HEK293 (cell line): Measurements from ENCODE around the gene POLN.

Experiments used
- AEBP2 ChIP-seq: fragments of 450-650 bp; formaldehyde crosslinking; IDR thresholded peaks from 2 replicates; pipeline ENCODE4 v1.5.1; 2016; ENCODE audit warnings: missing biosample characterization, missing genetic modification characterization, borderline replicate concordance
- GLIS1 ChIP-seq: fragments of 450-650 bp; formaldehyde crosslinking; IDR thresholded peaks from 2 replicates; pipeline ENCODE4 v1.5.1; 2016; ENCODE audit warnings: missing biosample characterization, missing genetic modification characterization
- HOXD13 ChIP-seq: sonication (generic); formaldehyde crosslinking; IDR thresholded peaks from 2 replicates; pipeline ENCODE4 v1.8.0; 2022; ENCODE audit warnings: missing genetic modification reagents, borderline replicate concordance
- KLF17 ChIP-seq: fragments of 450-650 bp; formaldehyde crosslinking; IDR thresholded peaks from 2 replicates; pipeline ENCODE4 v1.5.1; 2016; ENCODE audit warnings: missing biosample characterization, missing genetic modification characterization
- MYNN ChIP-seq: fragments of 450-650 bp; formaldehyde crosslinking; IDR thresholded peaks from 2 replicates; pipeline ENCODE4 v1.5.1; 2016; ENCODE audit warnings: missing biosample characterization, missing genetic modification characterization, borderline replicate concordance
- REPIN1 ChIP-seq: fragments of 450-650 bp; formaldehyde crosslinking; IDR thresholded peaks from 2 replicates; pipeline ENCODE4 v1.5.1; 2017; ENCODE audit warnings: missing biosample characterization, missing genetic modification characterization, low read depth
- SETDB1 ChIP-seq: IDR thresholded peaks from one replicate; pipeline ENCODE4 v1.6.1; 2017; ENCODE audit warnings: mild to moderate bottlenecking, low read length, moderate library complexity, mixed read lengths; ENCODE audit not compliant: insufficient read length
- SP2 ChIP-seq: fragments of 450-650 bp; formaldehyde crosslinking; IDR thresholded peaks from 2 replicates; pipeline ENCODE4 v1.5.1; 2016; ENCODE audit warnings: missing biosample characterization, missing genetic modification characterization
- ZBTB48 ChIP-seq: fragments of 450-650 bp; formaldehyde crosslinking; IDR thresholded peaks from 2 replicates; pipeline ENCODE4 v1.5.1; 2016; ENCODE audit warnings: missing biosample characterization, missing genetic modification characterization
- ZBTB49 ChIP-seq: fragments of 450-650 bp; formaldehyde crosslinking; IDR thresholded peaks from 2 replicates; pipeline ENCODE4 v1.5.1; 2016; ENCODE audit warnings: missing biosample characterization, missing genetic modification characterization, low read depth
- ZIC2 ChIP-seq: fragments of 450-650 bp; formaldehyde crosslinking; IDR thresholded peaks from 2 replicates; pipeline ENCODE4 v1.5.1; 2016; ENCODE audit warnings: missing biosample characterization, missing genetic modification characterization
- ZNF133 ChIP-seq: fragments of 450-650 bp; formaldehyde crosslinking; IDR thresholded peaks from 2 replicates; pipeline ENCODE4 v1.5.1; 2016; ENCODE audit warnings: missing biosample characterization, missing genetic modification characterization
- ZNF138 ChIP-seq: fragments of 450-650 bp; formaldehyde crosslinking; IDR thresholded peaks from 2 replicates; pipeline ENCODE4 v1.5.1; 2016; ENCODE audit warnings: missing biosample characterization, missing genetic modification characterization, borderline replicate concordance
- ZNF175 ChIP-seq: fragments of 450-650 bp; formaldehyde crosslinking; IDR thresholded peaks from 2 replicates; pipeline ENCODE4 v1.5.1; 2016; ENCODE audit warnings: missing biosample characterization, missing genetic modification characterization
- ZNF19 ChIP-seq: fragments of 450-650 bp; formaldehyde crosslinking; IDR thresholded peaks from 2 replicates; pipeline ENCODE4; 2016; ENCODE audit warnings: missing biosample characterization, missing genetic modification characterization, low read depth
- ZNF223 ChIP-seq: fragments of 450-650 bp; formaldehyde crosslinking; IDR thresholded peaks from 2 replicates; pipeline ENCODE4 v1.5.1; 2016; ENCODE audit warnings: missing biosample characterization, missing genetic modification characterization
- ZNF280C ChIP-seq: fragments of 450-650 bp; formaldehyde crosslinking; IDR thresholded peaks from 2 replicates; pipeline ENCODE4 v1.5.1; 2016; ENCODE audit warnings: missing biosample characterization, missing genetic modification characterization
- ZNF362 ChIP-seq: fragments of 450-650 bp; formaldehyde crosslinking; IDR thresholded peaks from 2 replicates; pipeline ENCODE4 v1.5.1; 2016; ENCODE audit warnings: missing biosample characterization, missing genetic modification characterization
- ZNF423 ChIP-seq: fragments of 450-650 bp; formaldehyde crosslinking; IDR thresholded peaks from 2 replicates; pipeline ENCODE4 v1.5.1; 2016; ENCODE audit warnings: missing biosample characterization, missing genetic modification characterization
- ZNF558 ChIP-seq: fragments of 450-650 bp; formaldehyde crosslinking; IDR thresholded peaks from 2 replicates; pipeline ENCODE4 v1.5.1; 2016; ENCODE audit warnings: missing biosample characterization, missing genetic modification characterization
- ZNF585B ChIP-seq: fragments of 450-650 bp; formaldehyde crosslinking; IDR thresholded peaks from 2 replicates; pipeline ENCODE4 v1.5.1; 2016; ENCODE audit warnings: missing biosample characterization, missing genetic modification characterization
- ZNF596 ChIP-seq: fragments of 450-650 bp; IDR thresholded peaks from 2 replicates; pipeline ENCODE4 v1.5.0; 2018; ENCODE audit warnings: missing biosample characterization, mild to moderate bottlenecking, missing genetic modification characterization, moderate library complexity
- ZNF624 ChIP-seq: fragments of 450-650 bp; formaldehyde crosslinking; IDR thresholded peaks from 2 replicates; pipeline ENCODE4 v1.5.1; 2017; ENCODE audit warnings: missing biosample characterization, missing genetic modification characterization
- ZNF639 ChIP-seq: fragments of 450-650 bp; formaldehyde crosslinking; IDR thresholded peaks from 2 replicates; pipeline ENCODE4 v1.5.1; 2016; ENCODE audit warnings: missing biosample characterization, missing genetic modification characterization
- ZNF645 ChIP-seq: fragments of 450-650 bp; formaldehyde crosslinking; IDR thresholded peaks from 2 replicates; pipeline ENCODE4; 2016; ENCODE audit warnings: missing biosample characterization, missing genetic modification characterization
- ZNF658 ChIP-seq: fragments of 450-650 bp; formaldehyde crosslinking; IDR thresholded peaks from 2 replicates; pipeline ENCODE4; 2016; ENCODE audit warnings: missing biosample characterization, missing genetic modification characterization
- ZNF670 ChIP-seq: fragments of 450-650 bp; formaldehyde crosslinking; IDR thresholded peaks from 2 replicates; pipeline ENCODE4 v1.5.1; 2016; ENCODE audit warnings: missing biosample characterization, missing genetic modification characterization, low read depth
- ZSCAN4 ChIP-seq: fragments of 450-650 bp; formaldehyde crosslinking; IDR thresholded peaks from 2 replicates; pipeline ENCODE4 v1.5.1; 2017; ENCODE audit warnings: missing biosample characterization, missing genetic modification characterization

The POLN gene

GRCh38 chr4:2261110-2261852 is 19.4 kb upstream of the POLN start (continued):
- no peak for TF ChIP-seq ZNF362
- TF ChIP-seq ZNF175 (tag by site-specific recombination), result no peak
- TF ChIP-seq SETDB1, result no peak
- TF ChIP-seq ZNF658 (tag by site-specific recombination), result no peak
- TF ChIP-seq ZIC2 (tag by site-specific recombination), result peak; percentile 50
- TF ChIP-seq MYNN, result no peak
- no peak for TF ChIP-seq ZNF138 (tag by site-specific recombination)
- TF ChIP-seq ZNF624, result no peak
- TF ChIP-seq ZNF670 (tag by site-specific recombination), result no peak
- no peak for TF ChIP-seq ZNF645 (tag by site-specific recombination)
- no peak for TF ChIP-seq ZNF423 (tag by site-specific recombination)
- no peak for TF ChIP-seq ZBTB48 (tag by site-specific recombination)
- TF ChIP-seq ZNF585B, result no peak
- no peak for TF ChIP-seq ZBTB49 (tag by site-specific recombination)
- TF ChIP-seq AEBP2, result no peak
- no peak for TF ChIP-seq ZNF596
- TF ChIP-seq ZNF639 (tag by site-specific recombination), result no peak
- no peak for TF ChIP-seq ZNF280C
- TF ChIP-seq ZNF19 (tag by site-specific recombination), result no peak
- no peak for TF ChIP-seq ZSCAN4 (tag by site-specific recombination)
- TF ChIP-seq HOXD13 (CRISPR knock-in tag), result no peak
- no peak for TF ChIP-seq ZNF133 (tag by site-specific recombination)
- TF ChIP-seq ZNF223, result no peak
- TF ChIP-seq KLF17 (tag by site-specific recombination), result no peak
- TF ChIP-seq SP2 (tag by site-specific recombination), result no peak
- TF ChIP-seq REPIN1 (tag by site-specific recombination), result no peak
- TF ChIP-seq GLIS1 (tag by site-specific recombination), result peak; percentile 50
- no peak for TF ChIP-seq ZNF558 (tag by site-specific recombination)
